HepG2 (cell line): ENCODE data around the gene SPAG8. TPM values are rescaled to one million over a fixed set of nuclear protein-coding genes. Genes with fewer than 3 reads are reported as not detected.

Experiments
- DNMT1 ChIP-seq: sonication (generic); formaldehyde crosslinking; IDR thresholded peaks from 2 replicates; pipeline ENCODE4 v1.5.1; 2020; ENCODE audit warnings: mild to moderate bottlenecking, missing genetic modification reagents
- KAT7 ChIP-seq: IDR thresholded peaks from 2 replicates; pipeline ENCODE4 v1.6.1; 2018; ENCODE audit warnings: borderline replicate concordance, missing compliant biosample characterization
- PHF8 ChIP-seq: sonication (generic); formaldehyde crosslinking; IDR thresholded peaks from 2 replicates; pipeline ENCODE4 v1.5.0; 2020; ENCODE audit warnings: missing genetic modification reagents
- TSC22D2 ChIP-seq: sonication (generic); formaldehyde crosslinking; IDR thresholded peaks from 2 replicates; pipeline ENCODE4 v1.5.1; 2020; ENCODE audit warnings: missing genetic modification reagents, mild to moderate bottlenecking, borderline replicate concordance
- ZNF720 ChIP-seq: sonication (generic); formaldehyde crosslinking; IDR thresholded peaks from 2 replicates; pipeline ENCODE4 v1.4.0; 2020; ENCODE audit warnings: missing genetic modification reagents
- polyA plus RNA-seq, 8 experiments: library from polyadenylated mRNA; depleted of rRNA in 3 of 8; stranded (reverse) in 7 of 8; unstranded in 1 of 8; fragments of >200 nt; fragmentation: Illumina TruSeq in 4 of 8; extraction: Trizol in 4 of 8; gene quantifications; 2 replicates each; pipeline versions ENCODE4 v1.2.1 to v1.2.3, GENCODE V29; 2011 to 2016; ENCODE audit warnings: low read depth in 4 of 8, missing spikeins in 1 of 8, mixed read lengths in 1 of 8; ENCODE audit not compliant: insufficient read depth in 1 of 8
- total RNA-seq, 5 experiments: library from RNA; depleted of rRNA; stranded (reverse); fragments of >200 nt; fragmentation: Illumina TruSeq; extraction: Trizol; gene quantifications; 2 replicates each; pipeline ENCODE4 v1.2.3, GENCODE V29; 2016; ENCODE audit warnings: low read depth in 1 of 5
- TF ChIP-seq, protein P1 (sequence below): sonication (generic); formaldehyde crosslinking; IDR thresholded peaks from 2 replicates; pipeline ENCODE4 v1.4.0; 2020; ENCODE audit warnings: missing genetic modification reagents
- TF ChIP-seq, protein P2 (sequence below): sonication (generic); formaldehyde crosslinking; IDR thresholded peaks from 2 replicates; pipeline ENCODE4 v1.5.0; 2020; ENCODE audit warnings: missing genetic modification reagents
- TF ChIP-seq, protein P3 (sequence below): sonication (generic); formaldehyde crosslinking; IDR thresholded peaks from 2 replicates; pipeline ENCODE4 v1.5.0; 2020; ENCODE audit warnings: missing genetic modification reagents

Gene SPAG8
- total and polyA plus RNA-seq, 2 of the 13 experiments (the other 11 are each of a cell fraction or from before 2014, with no cell fraction given), result 0.18 to 0.27 TPM

DNA sequence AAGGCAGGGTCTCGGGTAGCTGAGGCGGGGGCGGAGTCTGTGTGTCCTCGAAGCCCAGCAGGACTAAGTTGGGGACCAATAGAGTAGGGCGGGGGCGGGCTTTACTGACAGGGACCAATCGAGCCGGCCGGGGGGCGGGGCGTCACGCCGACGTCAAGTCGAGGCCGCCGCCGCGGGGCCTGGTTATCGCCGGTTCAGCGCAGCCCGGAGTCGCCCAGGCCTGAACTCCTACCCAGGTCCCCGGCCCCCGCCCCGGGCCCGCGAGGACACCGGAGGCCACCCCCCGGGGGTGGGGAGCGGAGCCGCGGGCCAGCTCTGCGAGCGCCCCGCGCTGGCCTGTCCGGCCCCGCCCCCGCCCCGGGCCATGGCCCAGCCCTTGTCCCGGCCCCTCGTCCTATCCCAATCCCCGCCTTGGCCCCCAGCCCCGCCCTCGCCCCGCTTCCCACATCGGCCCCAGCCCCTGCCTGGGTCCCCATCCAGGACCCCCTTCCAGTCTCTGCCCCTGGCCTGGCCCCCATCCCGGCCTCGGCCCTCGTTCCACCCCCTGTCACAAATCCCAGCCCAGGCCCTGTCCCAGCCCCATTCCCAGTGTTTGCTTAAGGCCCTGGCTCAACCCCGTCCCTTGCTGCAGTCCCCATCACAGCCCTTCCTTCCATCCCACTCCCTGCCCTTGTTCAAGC lies 17.2 kb upstream of the SPAG8 start, which contains the start of gene TMEM8B (continued):
- TF ChIP-seq ZNF720 (CRISPR knock-in tag) (no peak), DNMT1 (CRISPR knock-in tag) (no peak), TSC22D2 (CRISPR knock-in tag) (no peak), KAT7 (CRISPR knock-in tag) (no peak), PHF8 (CRISPR knock-in tag) (peak; percentile 65)
- TF ChIP-seq, protein P1, sequence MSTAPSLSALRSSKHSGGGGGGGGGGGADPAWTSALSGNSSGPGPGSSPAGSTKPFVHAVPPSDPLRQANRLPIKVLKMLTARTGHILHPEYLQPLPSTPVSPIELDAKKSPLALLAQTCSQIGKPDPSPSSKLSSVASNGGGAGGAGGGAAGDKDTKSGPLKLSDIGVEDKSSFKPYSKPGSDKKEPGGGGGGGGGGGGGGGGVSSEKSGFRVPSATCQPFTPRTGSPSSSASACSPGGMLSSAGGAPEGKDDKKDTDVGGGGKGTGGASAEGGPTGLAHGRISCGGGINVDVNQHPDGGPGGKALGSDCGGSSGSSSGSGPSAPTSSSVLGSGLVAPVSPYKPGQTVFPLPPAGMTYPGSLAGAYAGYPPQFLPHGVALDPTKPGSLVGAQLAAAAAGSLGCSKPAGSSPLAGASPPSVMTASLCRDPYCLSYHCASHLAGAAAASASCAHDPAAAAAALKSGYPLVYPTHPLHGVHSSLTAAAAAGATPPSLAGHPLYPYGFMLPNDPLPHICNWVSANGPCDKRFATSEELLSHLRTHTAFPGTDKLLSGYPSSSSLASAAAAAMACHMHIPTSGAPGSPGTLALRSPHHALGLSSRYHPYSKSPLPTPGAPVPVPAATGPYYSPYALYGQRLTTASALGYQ, result no peak
- TF ChIP-seq, protein P2, sequence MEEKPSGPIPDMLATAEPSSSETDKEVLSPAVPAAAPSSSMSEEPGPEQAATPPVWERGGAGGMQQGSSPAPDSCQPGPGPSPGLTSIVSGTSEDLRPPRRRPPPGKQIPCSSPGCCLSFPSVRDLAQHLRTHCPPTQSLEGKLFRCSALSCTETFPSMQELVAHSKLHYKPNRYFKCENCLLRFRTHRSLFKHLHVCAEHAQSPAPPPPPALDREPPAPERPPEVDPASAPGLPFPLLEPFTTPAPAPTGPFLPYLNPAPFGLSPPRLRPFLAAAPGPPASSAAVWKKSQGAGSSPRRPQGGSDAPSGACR, result no peak
- TF ChIP-seq, protein P3, sequence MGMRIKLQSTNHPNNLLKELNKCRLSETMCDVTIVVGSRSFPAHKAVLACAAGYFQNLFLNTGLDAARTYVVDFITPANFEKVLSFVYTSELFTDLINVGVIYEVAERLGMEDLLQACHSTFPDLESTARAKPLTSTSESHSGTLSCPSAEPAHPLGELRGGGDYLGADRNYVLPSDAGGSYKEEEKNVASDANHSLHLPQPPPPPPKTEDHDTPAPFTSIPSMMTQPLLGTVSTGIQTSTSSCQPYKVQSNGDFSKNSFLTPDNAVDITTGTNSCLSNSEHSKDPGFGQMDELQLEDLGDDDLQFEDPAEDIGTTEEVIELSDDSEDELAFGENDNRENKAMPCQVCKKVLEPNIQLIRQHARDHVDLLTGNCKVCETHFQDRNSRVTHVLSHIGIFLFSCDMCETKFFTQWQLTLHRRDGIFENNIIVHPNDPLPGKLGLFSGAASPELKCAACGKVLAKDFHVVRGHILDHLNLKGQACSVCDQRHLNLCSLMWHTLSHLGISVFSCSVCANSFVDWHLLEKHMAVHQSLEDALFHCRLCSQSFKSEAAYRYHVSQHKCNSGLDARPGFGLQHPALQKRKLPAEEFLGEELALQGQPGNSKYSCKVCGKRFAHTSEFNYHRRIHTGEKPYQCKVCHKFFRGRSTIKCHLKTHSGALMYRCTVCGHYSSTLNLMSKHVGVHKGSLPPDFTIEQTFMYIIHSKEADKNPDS (CRISPR knock-in tag), result no peak
